Hippocampal formation (tissue), 2 donors: ENCODE results near the gene IRF6.

ENCODE experiments used
- DNase-seq, 2 donors: peaks; one replicate each; lab custom pipeline; 2025; lab: John Stamatoyannopoulos, UW

Gene IRF6

GRCh38 chr1:209805875-209806760 lies at the start of gene IRF6:
IRF6 (minus strand) TSS chr1:209806142; CDS start chr1:209801413, 4,729 bp downstream.
- no peak for DNase-seq

GRCh38 chr1:209855623-209856022 lies 49.7 kb upstream of the IRF6 start:
- no peak for DNase-seq

GRCh38 chr1:209855006-209855405 lies 49.1 kb upstream of the IRF6 start:
- DNase-seq, result no peak

- peak in 1 of 2 donors; percentile 62 for DNase-seq
These were observed 48.3 kb upstream of the IRF6 start for GRCh38 chr1:209854196-209854595.

GRCh38 chr1:209853676-209854075 lies 47.7 kb upstream of the IRF6 start:
- no peak for DNase-seq

GRCh38 chr1:209850342-209850979 lies 44.5 kb upstream of the IRF6 start:
- peak; percentile 55 to 77 for DNase-seq

GRCh38 chr1:209849388-209849787 lies 43.4 kb upstream of the IRF6 start:
- no peak for DNase-seq

- DNase-seq, result no peak
These were observed 39.4 kb upstream of the IRF6 start for GRCh38 chr1:209845408-209845725.

- peak in 1 of 2 donors; percentile 41 for DNase-seq
These were observed 38.9 kb upstream of the IRF6 start for GRCh38 chr1:209844695-209845407.

GRCh38 chr1:209840611-209841010 lies 34.7 kb upstream of the IRF6 start:
- no peak for DNase-seq

GRCh38 chr1:209839875-209840546 lies 34.1 kb upstream of the IRF6 start:
- no peak for DNase-seq

GRCh38 chr1:209838537-209838936 lies 32.6 kb upstream of the IRF6 start:
- no peak for DNase-seq

GRCh38 chr1:209837671-209838070 lies 31.7 kb upstream of the IRF6 start:
- DNase-seq, result no peak

GRCh38 chr1:209835782-209836298 lies 29.9 kb upstream of the IRF6 start:
- no peak for DNase-seq

GRCh38 chr1:209831615-209832014 lies 25.7 kb upstream of the IRF6 start:
- DNase-seq, result no peak

GRCh38 chr1:209830722-209831121 lies 24.8 kb upstream of the IRF6 start:
- no peak for DNase-seq

GRCh38 chr1:209829716-209830115 lies 23.8 kb upstream of the IRF6 start:
- DNase-seq, result no peak

GRCh38 chr1:209827384-209828262 lies 21.7 kb upstream of the IRF6 start, which contains the start of gene UTP25:
UTP25 (plus strand) TSS chr1:209827972; CDS start chr1:209828064, 92 bp downstream.
- DNase-seq, result peak; percentile 85 to 90

- no peak for DNase-seq
These were observed 19.9 kb upstream of the IRF6 start for GRCh38 chr1:209825591-209826434.
